ENCODE data around the gene F2.

- TF ChIP-seq CTCF (IDR thresholded peaks at IDR 0.05) (no peak), EZH2phosphoT487 (IDR thresholded peaks at IDR 0.05) (no peak)
Observed at GRCh38 chr11:46761807-46762206, 42.8 kb downstream of the F2 start.

All from neural progenitor cell (in vitro differentiated cells).